HG02885 (cell line): ENCODE data around the gene MYO15A.

Experiments used
- ATAC-seq: cut with Tn5 transposase; IDR thresholded peaks from one replicate; pipeline ENCODE4 v1.9.1; 2021; ENCODE audit warnings: mild to moderate bottlenecking; ENCODE audit not compliant: unreplicated experiment, poor library complexity

The MYO15A gene

DNA sequence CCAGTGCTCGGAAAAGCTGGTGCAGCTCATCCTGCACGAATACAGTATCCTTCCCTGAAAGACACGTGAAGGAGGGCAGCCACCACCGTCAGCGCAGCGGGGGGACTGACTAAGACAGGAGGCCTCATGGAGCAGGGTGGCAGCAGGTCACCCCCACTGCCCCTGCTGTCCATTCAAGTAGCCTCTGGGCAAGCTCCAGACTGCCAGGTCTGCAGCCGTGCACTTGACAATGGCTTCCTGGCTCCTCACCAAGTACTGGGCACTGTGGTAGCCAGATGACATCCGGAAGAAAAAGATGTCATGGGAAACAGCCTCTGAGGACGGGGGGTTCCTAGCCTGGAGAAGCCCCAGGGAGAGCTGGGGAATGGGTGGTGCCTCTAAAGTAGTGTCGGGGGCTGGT lies 7.9 kb upstream of the MYO15A start:
- no peak for ATAC-seq

- no peak for ATAC-seq
Measured at GRCh38 chr17:18101828-18102227, 6.7 kb upstream of the MYO15A start.

- no peak for ATAC-seq
Measured at GRCh38 chr17:18102640-18103039, 5.9 kb upstream of the MYO15A start.

DNA sequence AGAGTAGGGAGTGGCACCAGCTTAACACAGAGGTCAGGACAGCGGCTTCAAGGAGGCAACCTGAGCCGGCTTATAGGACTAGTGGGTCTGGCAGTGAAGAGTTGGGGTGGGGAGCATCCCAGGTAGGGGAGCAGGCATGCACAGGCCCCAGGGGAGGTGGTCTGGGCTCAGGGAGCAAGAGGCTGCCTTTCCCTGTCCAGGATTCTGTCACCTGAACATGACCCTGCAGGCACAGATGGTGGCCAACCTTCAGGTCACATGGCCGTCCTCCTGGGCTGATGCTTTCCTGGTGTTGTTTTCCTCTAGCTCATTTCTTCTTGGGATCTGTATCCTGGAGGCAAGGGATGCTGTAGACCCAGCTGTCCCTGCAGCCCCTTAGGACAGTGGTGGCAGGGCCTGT lies 3.5 kb upstream of the MYO15A start:
- no peak for ATAC-seq

- ATAC-seq: no peak
Measured at GRCh38 chr17:18105595-18105994, 3.0 kb upstream of the MYO15A start.

- no peak for ATAC-seq
Measured at GRCh38 chr17:18106211-18106610, 2.3 kb upstream of the MYO15A start.

DNA sequence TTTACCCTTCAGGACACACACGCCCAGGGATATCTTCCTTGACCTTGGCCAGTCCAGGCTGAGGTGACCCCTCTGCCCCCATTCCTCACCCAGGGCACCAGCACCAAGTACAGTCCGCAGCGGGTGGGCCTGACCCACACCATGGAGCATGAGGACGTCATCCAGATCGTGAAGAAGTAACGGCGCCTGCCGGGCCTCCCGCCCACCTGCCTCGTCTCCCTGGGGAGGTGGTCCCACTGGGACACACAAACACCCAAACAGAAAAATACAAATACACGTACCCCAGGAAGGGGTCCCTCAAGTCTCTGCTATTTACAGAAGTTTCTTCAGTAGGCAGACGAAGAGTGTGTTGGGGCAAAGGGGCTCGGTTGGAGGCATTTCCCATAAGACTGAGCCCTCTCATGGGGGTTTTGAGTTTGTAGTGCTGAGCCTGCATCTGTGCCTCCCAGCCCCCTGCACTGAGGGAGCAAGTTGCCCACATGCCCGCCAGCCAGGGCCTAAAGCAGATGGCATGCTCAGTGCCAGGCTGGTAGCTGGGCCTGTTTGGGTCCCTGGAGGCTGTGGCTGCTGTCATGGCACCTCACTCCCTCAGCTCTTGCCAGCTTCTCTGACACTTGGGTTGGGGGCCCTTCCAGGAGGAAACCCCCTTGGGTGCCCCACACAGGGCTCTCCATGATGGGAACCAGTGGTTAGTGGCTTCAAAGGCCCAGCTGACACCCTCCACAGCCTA lies 1.3 kb upstream of the MYO15A start:
- no peak for ATAC-seq

DNA sequence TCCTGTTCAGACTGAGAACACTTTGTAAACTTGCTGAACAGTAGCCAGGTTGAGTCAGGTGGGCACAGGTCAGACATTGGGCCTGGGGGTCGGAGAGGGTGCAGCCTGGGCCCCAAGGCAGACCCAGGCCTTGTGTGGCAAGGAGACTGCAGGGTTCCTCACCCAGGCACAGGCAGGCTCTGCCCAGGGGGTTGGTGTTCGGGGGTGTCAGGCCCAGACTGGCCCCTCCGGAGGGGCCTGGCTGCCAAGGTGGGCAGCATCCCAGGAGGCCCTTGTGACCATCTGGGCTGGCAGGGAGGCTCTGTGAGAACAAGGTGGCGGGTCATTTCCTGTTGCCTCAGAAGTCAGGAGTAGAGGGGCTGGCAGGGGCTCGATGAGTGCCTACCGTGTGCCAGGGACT lies 585 bp upstream of the MYO15A start:
- no peak for ATAC-seq

GRCh38 chr17:18109935-18110485 lies 1.5 kb downstream of the MYO15A start:
- ATAC-seq: no peak

GRCh38 chr17:18110636-18111145 lies 2.1 kb downstream of the MYO15A start:
- ATAC-seq: no peak

DNA sequence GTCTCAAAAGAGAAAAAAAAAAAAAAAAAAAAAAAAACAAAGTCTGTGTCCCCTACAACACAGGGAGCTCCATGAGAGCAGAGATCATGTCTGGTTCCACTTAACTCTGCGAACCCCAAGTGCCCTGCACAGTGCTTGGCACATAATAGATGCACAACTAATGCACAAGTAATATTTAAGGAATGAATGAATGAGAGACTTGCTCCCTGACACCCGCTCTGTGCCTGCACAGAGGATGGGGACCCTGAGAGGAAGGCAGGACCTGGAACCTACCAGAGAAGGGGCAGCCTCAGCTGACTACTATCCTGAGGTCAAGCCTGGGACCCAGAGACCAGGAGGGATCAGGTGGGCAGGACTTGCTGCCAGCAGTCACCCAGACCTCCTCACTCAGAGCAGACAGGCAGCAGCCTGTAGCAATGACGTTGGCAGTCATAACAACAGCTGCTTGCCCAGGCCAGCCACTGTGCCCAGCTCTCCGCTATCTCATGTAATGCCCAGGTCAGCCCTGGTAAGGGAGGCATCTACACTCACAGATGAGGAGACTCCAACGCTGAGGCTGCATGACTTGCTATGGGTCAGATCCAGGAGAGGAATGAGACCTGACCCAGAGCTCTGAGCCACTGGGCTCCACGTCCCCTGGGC lies 2.9 kb downstream of the MYO15A start:
- no peak for ATAC-seq

- ATAC-seq: no peak
Measured at GRCh38 chr17:18115517-18115916, 7.0 kb downstream of the MYO15A start.

DNA sequence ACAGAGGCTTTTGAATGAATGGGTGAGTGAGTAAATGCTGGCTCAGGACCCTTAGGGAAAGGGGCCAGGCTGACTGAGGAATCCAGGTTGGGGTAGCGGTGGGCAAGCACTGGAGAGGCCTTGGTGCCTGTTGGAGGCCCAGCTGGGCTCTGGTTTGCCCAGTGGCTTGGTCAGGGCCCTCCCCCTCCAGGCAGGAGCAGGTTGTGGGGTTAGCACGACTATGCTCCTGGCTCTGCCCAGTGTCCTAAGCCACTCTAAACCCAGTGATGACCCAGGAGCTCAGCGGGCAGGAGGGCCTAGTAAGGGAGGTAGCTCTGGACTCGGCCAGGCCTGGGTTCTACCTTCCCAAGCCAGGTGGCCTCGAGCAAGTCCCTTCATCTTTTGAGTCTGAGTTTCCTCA lies 7.5 kb downstream of the MYO15A start:
- no peak for ATAC-seq

DNA sequence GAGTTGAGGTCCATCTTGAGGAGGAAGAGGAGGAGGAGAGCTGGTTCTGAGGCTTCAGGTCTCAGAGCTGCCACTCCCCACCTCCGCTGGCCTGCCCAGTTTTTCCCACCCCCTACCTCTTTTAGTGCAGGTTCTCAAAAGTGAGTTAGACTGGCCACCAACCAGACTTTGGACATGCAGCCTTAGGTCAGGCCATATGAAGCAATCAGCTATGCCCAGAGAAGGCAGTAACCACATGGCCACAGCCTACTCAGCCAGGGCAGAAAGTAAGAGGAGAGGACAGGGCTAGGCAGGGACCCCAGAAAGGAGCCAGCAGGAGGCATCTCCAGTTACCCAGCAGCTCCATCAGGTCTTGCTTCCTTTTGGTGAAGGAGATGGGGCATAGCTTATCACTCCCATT lies 9.0 kb downstream of the MYO15A start:
- no peak for ATAC-seq

DNA sequence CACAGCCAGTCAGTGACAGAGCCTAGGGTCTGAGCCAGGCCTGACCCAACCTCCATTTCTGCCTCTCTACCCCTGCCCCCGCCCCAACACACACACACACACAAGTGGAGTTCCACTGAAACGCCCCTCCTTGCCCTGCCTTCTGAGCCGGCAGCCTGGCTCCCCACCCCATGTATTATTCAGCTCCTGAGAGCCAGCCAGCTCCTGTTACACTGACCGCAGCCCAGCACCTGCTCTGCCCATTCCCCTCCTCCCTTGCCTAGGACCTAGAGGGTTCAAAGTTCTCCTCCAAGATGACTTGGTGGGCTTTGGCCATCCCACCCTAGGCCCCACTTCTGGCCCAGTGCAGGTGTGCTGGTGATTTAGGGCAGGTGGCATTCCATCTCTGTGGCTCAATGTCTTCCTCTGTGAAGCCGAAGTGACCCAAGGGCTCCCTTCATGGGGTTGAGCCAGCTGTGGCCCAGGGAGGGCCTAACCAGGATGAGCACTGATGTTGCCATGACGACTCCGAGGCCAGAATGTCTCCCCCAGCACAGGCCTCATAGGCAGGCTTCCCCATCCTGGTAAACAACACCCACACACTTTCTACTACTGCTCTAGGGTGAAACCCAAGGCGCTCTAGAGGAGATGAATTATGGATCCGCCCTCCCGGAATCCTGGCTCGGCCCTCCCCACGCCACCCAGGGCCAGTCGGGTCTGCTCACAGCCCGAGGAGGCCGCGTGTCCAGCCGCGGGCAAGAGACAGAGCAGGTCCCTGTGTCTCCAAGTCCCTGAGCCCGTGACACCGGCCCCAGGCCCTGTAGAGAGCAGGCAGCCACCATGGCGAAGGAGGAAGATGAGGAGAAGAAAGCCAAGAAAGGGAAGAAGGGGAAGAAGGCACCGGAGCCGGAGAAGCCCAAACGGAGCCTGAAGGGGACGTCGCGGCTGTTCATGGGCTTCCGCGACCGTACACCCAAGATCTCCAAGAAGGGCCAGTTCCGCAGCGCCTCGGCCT lies 9.7 kb downstream of the MYO15A start:
- ATAC-seq: no peak

DNA sequence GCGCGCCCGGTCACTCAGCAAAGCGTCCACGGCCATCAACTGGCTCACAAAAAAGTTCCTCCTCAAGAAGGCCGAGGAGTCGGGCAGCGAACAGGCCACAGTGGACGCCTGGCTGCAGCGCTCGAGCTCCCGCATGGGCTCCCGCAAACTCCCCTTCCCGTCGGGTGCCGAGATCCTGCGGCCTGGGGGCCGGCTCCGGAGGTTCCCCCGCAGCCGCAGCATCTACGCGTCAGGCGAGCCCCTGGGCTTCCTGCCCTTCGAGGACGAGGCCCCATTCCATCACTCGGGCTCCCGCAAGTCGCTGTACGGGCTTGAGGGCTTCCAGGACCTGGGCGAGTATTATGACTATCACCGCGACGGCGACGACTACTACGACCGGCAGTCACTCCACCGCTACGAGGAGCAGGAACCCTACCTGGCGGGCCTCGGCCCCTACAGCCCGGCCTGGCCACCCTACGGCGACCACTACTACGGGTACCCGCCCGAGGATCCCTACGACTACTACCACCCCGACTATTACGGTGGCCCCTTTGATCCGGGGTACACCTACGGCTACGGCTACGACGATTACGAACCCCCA lies 10.7 kb downstream of the MYO15A start:
- no peak for ATAC-seq

DNA sequence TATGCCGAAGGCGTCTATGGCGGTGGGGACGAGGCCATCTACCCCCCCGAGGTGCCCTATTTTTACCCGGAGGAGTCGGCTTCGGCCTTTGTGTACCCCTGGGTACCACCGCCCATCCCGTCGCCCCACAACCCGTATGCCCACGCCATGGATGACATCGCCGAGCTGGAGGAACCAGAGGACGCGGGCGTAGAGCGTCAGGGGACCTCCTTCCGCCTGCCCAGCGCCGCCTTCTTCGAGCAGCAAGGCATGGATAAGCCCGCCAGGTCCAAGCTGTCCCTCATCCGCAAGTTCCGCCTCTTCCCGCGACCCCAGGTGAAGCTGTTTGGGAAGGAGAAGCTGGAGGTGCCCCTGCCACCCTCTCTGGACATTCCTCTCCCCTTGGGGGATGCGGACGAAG lies 11.4 kb downstream of the MYO15A start:
- no peak for ATAC-seq

DNA sequence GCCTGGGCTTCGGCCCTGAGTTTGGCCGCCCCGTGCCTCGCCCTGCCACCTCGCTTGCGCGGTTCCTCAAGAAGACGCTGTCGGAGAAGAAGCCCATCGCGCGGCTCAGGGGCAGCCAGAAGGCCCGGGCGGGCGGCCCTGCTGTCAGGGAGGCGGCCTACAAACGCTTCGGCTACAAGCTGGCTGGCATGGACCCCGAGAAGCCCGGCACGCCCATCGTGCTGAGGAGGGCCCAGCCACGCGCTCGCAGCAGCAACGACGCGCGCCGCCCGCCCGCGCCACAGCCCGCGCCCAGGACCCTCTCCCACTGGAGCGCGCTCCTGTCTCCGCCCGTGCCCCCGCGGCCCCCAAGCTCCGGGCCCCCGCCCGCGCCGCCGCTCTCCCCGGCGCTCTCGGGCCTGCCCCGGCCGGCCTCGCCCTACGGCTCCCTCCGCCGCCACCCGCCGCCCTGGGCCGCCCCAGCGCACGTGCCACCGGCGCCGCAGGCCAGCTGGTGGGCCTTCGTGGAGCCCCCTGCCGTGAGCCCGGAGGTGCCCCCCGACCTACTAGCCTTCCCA lies 12.0 kb downstream of the MYO15A start:
- no peak for ATAC-seq

DNA sequence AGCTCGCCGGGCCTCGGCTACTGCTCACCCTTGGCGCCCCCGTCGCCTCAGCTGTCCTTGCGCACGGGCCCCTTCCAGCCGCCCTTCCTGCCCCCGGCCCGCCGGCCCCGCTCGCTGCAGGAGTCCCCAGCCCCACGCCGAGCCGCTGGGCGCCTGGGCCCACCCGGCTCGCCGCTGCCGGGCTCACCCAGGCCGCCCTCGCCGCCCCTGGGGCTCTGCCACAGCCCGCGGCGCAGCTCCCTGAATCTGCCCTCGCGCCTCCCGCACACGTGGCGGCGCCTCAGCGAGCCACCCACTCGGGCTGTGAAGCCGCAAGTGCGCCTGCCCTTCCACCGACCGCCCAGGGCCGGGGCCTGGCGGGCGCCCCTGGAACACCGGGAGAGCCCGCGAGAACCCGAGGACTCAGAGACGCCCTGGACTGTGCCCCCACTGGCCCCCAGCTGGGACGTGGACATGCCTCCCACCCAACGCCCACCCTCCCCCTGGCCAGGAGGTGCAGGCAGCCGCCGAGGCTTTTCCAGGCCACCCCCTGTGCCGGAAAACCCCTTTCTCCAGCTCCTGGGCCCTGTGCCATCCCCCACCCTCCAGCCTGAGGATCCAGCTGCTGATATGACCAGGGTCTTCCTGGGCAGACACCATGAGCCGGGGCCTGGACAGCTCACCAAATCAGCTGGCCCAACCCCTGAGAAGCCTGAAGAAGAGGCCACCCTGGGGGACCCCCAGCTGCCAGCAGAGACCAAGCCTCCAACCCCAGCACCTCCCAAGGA lies 12.8 kb downstream of the MYO15A start:
- no peak for ATAC-seq
